Smooth muscle cell (in vitro differentiated cells): Measurements from ENCODE around the gene ACSL3. TPM values are rescaled to one million over a fixed set of nuclear protein-coding genes. Genes with fewer than 3 reads are reported as not detected.
A peak's percentile ranks its signal among the peaks of the same experiment; 100 is the strongest.

Source experiments
- DNase-seq: peaks from one replicate; lab custom pipeline; 2025; ENCODE audit not compliant: unreplicated experiment; lab: John Stamatoyannopoulos, UW
- H2AFZ ChIP-seq: fragments of 200-600 bp; sonication (generic); 2 replicates; pipeline ENCODE4 v1.6.0; 2016; ENCODE audit warnings: antibody characterized with exemption, low read depth, mild to moderate bottlenecking
- H3F3A ChIP-seq: fragments of 200-600 bp; sonication (generic); 2 replicates; pipeline ENCODE4 v1.6.0; 2017; ENCODE audit warnings: antibody characterized with exemption, low read depth
- H3K27ac ChIP-seq: fragments of 200-600 bp; sonication (generic); 2 replicates; pipeline ENCODE4 v1.5.1; 2016; ENCODE audit warnings: low read depth, mild to moderate bottlenecking
- H3K27me3 ChIP-seq: fragments of 200-600 bp; sonication (generic); 2 replicates; pipeline ENCODE4 v1.6.1; 2016; ENCODE audit warnings: low read depth, mild to moderate bottlenecking
- H3K36me3 ChIP-seq: fragments of 200-600 bp; sonication (generic); 2 replicates; pipeline ENCODE4 v1.5.1; 2016; ENCODE audit warnings: low read depth
- H3K4me1 ChIP-seq: fragments of 200-600 bp; sonication (generic); 2 replicates; pipeline ENCODE4 v1.5.1; 2016; ENCODE audit warnings: low read depth
- H3K4me2 ChIP-seq: fragments of 200-600 bp; sonication (generic); 2 replicates; pipeline ENCODE4 v1.6.0; 2016; ENCODE audit warnings: mild to moderate bottlenecking
- H3K4me3 ChIP-seq: fragments of 200-600 bp; sonication (generic); 2 replicates; pipeline ENCODE4 v1.5.1; 2016; ENCODE audit warnings: mild to moderate bottlenecking
- H3K79me2 ChIP-seq: fragments of 200-600 bp; sonication (generic); 2 replicates; pipeline ENCODE4 v1.6.0; 2016; ENCODE audit warnings: low read depth, mild to moderate bottlenecking
- H3K9ac ChIP-seq: fragments of 200-600 bp; sonication (generic); 2 replicates; pipeline ENCODE4 v1.6.0; 2016; ENCODE audit warnings: low read depth
- H3K9me3 ChIP-seq: fragments of 200-600 bp; sonication (generic); replicated peaks from 2 replicates; pipeline ENCODE4 v1.5.1; 2016; ENCODE audit warnings: low read depth
- H4K20me1 ChIP-seq: fragments of 200-600 bp; sonication (generic); 2 replicates; pipeline ENCODE4 v1.6.0; 2016; ENCODE audit warnings: low read depth
- CTCF ChIP-seq: fragments of 200-600 bp; sonication (generic); IDR thresholded peaks from 2 replicates; pipeline ENCODE4 v1.5.1; 2017; ENCODE audit warnings: borderline replicate concordance, mild to moderate bottlenecking, antibody characterized with exemption; ENCODE audit not compliant: insufficient read depth, poor library complexity, severe bottlenecking
- WGBS: methylation state at CpG from one replicate; pipeline ENCODE4 v1.1.7; 2016; ENCODE audit warnings: low lambda C conversion rate; 5-methylcytosine and 5-hydroxymethylcytosine counted together
- polyA plus RNA-seq: library from polyadenylated mRNA; unstranded; fragments of >200 nt; fragmentation: Nextera tagmentation; extraction: Ambion mirVana; gene quantifications from 2 replicates; pipeline ENCODE4 v1.2.1, GENCODE V29; 2016
- total RNA-seq: library from RNA; depleted of rRNA; stranded (reverse); fragments of >200 nt; gene quantifications from 2 replicates; pipeline ENCODE4 v1.2.3, GENCODE V29; 2014

The ACSL3 gene
- total and polyA plus RNA-seq, 2 experiments from 2014 or later: 111 to 183 TPM

GRCh38 chr2:222862106-222862908 lies 1.5 kb downstream of the ACSL3 start:
- Histone ChIP-seq H3K4me3 (peak overlapping the region; percentile 98), H3K4me1 (peaks cover 40% of the 10 kb centered on the region), H3K27me3 (no peaks in the 10 kb centered on the region), H3K36me3 (no peaks in the 10 kb centered on the region), H3K9ac (peak overlapping the region; percentile 94), H3K9me3 (no peaks in the 10 kb centered on the region), H2AFZ (no peak overlapping the region), H3K79me2 (peaks cover 66% of the 10 kb centered on the region), H3K4me2 (peak overlapping the region; percentile 94), H3F3A (peaks cover 20% of the 10 kb centered on the region), H4K20me1 (peaks cover 64% of the 10 kb centered on the region), H3K27ac (peak overlapping the region; percentile 89)
- no peak for DNase-seq
- 4% methylated on average over 7 of the region's 7 CpGs for WGBS
- TF ChIP-seq CTCF: no peak

- Histone ChIP-seq H3K27me3 (no peaks in the 10 kb centered on the region), H3K79me2 (peaks cover 73% of the 10 kb centered on the region), H3K9ac (peak overlapping the region; percentile 94), H3K27ac (peak overlapping the region; percentile 89), H4K20me1 (peaks cover 71% of the 10 kb centered on the region), H2AFZ (no peak overlapping the region), H3K4me2 (peak overlapping the region; percentile 94), H3K4me1 (peaks cover 40% of the 10 kb centered on the region), H3K9me3 (no peaks in the 10 kb centered on the region), H3K4me3 (peak overlapping the region; percentile 98), H3K36me3 (no peaks in the 10 kb centered on the region), H3F3A (peaks cover 20% of the 10 kb centered on the region)
- no peak for TF ChIP-seq CTCF
- DNase-seq: no peak
- WGBS: 30% methylated on average over 6 of the region's 6 CpGs
Observed at GRCh38 chr2:222862909-222863544, 2.2 kb downstream of the ACSL3 start.

GRCh38 chr2:222864296-222864695 lies 3.5 kb downstream of the ACSL3 start:
- Histone ChIP-seq H3K27ac (peak overlapping the region; percentile 89), H3K9me3 (no peaks in the 10 kb centered on the region), H3K79me2 (peaks cover 86% of the 10 kb centered on the region), H4K20me1 (peaks cover 84% of the 10 kb centered on the region), H3K4me3 (peak overlapping the region; percentile 98), H3K36me3 (no peaks in the 10 kb centered on the region), H3F3A (peaks cover 20% of the 10 kb centered on the region), H3K4me1 (peaks cover 41% of the 10 kb centered on the region), H3K9ac (no peak overlapping the region), H3K27me3 (no peaks in the 10 kb centered on the region), H2AFZ (no peak overlapping the region), H3K4me2 (peak overlapping the region; percentile 94)
- TF ChIP-seq CTCF: no peak
- DNase-seq: no peak
- WGBS: 62% methylated on average over 3 of the region's 3 CpGs
